GM03348 (cell line): ENCODE results near the gene NCKAP5.

Experiments
- DNase-seq: peaks from one replicate; pipeline ENCODE4 v3.0.0; 2012; ENCODE audit warnings: low spot score

NCKAP5 gene

DNA sequence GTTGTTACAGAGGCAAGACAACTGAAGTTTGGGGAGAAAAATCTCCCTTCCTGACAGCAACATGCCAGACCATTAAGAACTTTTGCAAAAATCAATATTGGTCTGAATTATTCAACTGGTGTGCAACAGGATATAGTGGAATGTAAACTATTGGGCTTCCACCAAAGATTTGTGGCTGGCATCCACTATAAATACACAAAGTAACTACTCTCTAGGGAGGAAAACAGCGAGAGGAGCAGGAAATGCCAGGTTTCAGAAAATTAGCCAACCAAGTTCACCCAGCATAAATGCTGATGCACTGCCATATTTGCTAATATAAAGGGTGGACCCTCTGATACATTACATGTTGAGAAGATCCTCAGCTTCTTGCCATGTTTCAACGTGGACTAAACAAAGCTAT, 630.6 kb downstream of the NCKAP5 start:
- DNase-seq: peak; percentile 27

DNA sequence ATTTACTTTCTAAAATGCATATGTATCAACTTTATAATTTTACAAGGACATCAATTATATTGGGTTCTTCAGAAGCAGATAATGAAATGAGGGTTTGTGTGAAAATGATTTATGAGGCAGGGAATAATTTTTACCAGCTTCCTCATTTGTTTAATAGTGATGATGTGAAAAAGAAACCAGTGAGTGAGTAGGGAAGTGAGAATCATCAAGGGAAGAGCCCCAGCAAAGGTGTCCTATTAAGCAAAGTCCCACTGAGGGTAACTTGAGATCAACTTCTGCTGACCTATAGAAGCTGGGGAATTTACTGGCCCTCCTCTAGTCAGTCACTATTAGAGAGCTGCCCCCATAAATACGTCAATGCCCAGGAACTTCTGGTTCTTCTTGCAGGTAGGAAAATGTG, 631.5 kb downstream of the NCKAP5 start:
- DNase-seq: no peak

DNA sequence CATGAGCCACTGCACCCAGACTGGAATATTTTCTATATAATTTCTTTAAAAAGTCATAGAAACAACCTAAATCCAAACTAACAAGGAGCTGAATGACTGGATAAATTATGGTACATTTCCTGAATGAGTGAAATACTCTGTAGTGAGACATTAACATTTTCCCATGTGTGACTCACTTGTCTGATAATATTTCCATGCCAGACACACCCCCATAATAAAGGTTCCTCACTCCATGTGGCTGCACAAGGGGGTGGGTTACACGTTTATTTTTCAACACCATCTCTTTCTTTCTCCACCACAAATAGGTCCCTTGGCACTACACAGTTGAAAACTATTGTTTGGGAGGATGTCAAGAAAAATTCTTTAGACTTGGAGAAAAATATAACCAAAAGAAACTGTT, 632.0 kb downstream of the NCKAP5 start:
- DNase-seq: peak; percentile 14

DNA sequence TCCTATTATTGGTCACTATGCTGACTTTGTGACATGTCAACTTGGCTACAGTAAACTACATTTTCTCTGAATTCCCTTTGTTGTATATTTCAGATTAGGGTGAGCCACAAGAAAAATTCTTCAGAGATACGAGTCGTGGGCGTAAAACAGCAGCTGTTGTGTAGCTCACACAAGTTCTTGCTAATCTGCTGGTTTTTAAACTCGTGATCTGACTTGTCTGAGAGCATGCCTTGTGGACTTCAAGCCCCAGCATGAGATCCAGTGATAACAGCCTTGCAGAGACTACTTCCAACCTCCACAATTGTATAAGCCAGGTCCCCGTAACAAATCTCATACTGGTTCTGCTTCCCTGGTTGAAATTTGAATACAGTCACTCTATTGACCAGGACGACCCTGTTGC, 638.5 kb downstream of the NCKAP5 start:
- no peak for DNase-seq

DNA sequence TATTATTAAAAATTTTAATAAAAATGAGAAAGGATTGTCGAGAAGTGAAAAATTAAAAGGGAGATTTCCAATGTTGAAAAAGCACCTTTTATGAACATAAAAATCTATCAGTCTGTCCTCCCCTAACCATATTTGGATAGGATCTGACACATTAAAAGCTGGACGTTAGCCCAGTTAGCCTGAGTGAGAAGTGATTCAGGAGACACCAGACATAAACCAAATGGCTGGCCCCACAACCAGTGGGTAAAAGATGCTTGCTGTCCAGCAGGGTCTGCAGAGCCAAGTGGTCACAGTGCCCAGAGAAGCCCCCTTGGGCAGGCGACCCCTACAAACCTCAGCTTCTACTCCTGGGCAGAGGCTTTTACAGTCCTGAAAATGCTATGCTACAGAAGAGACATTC, 644.5 kb downstream of the NCKAP5 start:
- DNase-seq: peak; percentile 30

DNA sequence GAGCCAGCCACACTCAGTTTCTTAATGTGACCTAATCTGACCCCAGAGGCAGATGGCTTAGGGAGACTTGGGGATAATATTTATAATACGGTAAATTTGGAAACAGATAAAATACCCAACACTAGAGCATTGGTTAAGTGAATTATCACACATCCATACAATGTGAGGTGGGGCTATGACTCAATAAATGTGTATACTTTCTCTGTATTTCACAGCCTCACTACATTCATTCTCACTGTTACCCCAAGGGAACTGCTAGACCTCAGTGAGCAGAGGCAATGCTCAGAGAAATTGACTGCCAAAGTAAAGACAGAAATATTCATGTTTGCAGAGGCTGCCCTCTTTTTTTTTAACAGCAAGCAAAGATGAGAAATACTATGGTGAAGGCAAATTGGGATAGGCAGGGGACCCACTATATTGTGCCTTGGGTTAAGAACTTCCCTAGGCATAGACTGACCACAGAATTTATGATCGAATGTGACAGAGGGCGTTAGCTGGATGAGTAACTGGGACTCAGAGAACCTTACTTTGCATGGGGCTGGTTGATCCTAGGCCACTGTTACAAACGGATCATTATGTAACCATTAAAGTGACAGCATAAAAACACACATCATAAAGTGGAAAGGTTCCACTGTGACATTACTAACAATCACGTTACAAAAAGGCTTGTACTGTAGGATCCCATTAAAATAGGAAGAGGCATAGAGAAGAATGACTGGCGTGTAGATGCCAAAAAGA, 652.3 kb downstream of the NCKAP5 start:
- DNase-seq: no peak

DNA sequence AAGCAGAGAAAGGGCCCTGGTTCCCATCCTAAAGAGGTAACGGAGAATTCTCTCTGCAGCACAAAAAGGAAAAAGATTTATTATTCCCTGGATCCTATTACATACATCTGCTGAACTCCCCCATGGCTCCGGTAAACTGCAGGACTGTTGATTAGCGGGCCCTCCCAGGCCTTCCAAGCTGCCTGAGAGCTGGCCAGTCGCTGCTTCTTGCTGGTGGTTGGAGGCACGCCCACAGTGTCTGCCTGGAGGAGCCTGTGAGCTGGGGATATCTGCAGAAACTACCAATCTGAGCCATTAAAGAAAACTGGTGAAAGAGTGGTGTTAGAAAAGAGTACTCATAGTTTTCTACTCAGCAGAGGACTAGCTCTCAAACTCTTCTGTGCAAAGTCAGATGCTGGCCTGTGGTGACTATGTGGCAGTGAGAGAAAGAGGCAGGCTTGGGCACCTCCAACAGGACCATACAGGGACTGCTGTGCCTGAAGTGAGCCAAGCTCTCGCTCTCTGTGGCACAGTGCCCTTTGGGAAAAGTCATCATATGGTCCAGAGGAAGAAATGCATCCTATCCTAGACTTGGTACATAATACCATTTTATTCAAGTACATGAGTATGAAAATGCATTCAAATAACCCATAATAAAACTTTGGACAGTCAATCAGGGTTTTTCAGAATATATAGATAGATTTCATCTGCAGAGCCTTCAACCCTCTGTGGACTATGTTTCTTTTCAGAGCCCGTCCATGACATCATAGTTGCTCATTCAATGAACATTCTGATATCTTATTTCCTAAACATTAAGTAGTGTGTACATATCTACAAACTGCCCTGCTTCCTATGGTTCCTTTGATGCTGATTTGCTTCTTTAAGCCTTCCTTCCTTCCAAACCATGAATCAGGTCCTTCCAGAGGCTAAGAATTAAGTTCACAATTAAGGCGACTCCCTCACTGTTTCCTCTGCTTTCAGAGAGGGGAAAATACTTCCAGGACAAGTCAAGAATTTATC, 656.2 kb downstream of the NCKAP5 start:
- no peak for DNase-seq

DNA sequence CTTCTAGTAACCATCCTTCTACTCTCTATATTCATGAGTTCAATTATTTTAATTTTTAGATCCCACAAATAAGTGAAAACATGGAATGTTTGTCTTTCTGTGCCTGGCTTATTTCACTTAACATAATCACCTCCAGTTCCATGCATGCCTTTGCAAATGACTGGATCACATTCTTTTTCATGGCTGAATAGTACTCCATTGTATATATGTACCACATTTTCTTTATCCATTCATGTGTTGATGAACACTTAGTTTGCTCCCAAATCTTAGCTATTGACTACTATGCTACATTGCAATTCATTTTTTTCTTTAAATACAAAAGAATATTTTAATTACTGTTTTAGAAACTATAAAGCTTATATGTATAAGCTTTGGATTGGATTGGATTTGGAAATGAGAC, 657.8 kb downstream of the NCKAP5 start:
- DNase-seq: no peak

DNA sequence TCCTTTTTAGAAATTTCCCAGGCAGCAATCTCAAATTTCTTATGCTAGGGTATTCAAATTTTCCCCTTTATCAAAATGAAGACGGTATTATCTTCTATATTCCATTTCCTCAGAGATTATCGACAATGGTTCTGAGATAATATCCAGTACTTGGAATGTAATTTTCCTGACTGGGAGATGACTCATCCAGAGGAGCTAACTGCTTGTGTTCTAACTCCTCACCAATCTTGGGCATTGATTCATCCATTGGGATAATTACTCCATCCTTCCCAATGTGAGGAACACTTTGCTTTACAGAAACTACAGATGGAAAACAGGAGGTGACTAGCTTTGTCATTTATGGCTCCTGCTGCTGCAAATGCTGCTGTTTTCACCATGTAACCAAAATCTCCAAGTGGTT, 658.8 kb downstream of the NCKAP5 start:
- DNase-seq: peak; percentile 12

DNA sequence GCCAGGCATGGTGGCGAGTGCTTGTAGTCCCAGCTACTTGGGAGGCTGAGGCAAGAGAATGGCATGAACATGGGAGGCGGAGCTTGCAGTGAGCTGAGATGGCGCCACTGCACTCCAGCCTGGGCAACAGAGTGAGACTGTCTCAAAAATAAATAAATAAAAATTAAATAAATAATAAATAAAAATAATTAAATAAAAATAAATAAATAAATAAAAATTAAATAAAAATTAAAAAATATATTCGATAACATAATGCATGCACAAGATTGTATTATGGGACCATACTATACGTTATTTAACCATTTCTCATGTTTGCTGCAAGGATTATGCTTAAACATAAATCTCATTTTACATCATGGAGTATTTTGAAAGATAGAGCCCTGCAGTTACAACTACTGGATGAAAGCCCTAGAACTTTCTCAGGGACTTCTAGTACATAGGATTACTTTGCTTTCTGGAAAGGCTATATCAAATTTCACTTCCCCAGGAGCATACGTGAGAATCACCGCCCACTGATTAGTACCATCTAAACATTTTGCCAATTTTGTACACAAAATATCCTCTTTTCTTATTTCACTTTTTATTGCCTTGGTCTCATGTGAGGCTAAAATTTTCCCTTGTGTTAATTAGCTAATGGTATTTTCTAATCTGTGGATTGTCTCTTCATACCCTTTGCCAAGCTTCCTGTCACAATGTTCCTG, 664.0 kb downstream of the NCKAP5 start:
- no peak for DNase-seq

DNA sequence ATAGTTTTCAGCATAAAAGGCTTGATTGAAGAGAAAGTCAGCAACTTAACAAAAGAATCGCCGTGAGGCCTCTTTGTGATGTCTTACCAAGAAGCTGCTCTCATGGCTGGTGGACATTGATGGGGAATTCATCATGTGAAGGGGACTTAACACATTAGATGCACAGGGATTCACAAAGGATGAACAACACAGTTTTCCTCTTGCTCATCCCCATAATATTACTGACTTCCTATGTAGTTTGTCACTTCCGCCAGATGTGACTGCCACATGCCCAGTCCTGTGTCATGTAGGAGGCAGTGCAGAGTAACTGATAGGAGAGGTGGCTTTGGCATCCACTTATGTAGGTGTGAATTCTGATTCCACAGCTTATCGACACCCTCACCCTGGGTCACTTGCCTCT, 665.6 kb downstream of the NCKAP5 start:
- DNase-seq: no peak

DNA sequence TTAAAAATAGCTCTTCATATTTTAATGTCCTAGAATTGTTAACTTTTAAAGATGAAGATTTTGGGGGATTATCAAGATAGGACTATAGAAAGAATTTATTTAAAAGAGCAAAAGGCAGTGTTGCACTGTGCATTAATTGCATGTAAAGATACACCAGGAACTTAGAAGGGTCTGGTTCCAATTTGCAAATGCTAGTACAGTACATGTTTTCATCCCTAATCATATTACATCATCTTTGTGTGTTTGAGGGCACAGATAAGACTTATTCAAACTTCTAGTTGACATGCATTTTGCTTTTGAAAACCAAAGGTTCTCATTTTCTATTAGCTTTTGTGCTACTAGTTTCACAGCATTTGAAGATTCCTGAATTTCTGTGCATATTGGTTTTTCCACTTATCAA, 666.6 kb downstream of the NCKAP5 start:
- no peak for DNase-seq

DNA sequence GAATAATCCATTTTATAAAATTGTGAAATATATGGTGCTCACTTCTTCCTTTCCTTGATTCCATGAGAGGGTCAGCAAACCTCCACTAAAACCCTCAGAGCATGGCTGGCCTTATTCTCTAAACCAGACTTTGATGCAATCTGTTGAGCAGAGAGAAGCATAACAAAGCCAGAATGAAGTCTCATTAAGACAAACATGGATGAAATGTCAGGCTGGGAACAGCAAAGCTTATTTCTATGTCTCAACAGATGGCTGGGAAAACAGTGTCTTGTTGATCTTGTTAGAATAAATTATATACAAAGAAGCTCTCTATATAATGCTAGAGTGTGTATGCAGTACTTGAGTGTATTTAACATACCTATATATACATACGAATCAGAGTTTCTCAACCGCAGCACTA, 671.2 kb downstream of the NCKAP5 start:
- DNase-seq: no peak

DNA sequence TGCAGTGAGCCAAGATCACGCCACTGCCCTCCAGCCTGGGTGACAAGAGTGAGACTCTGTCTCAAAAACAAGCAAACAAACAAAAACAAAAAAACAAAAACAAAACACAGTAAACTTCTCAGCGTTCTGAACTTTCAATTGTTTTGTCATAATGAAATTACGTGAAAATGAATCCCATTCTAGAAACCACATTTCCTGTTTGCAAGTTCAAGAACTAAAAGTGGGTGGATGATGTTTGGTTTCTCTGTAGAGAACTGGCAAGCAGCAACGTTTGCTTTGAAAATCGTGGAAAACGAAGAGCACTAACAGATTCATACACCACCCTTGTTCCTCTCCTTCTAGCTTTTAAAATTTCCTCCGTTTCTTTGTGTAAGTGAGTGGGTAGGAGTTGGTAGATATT, 672.2 kb downstream of the NCKAP5 start:
- no peak for DNase-seq

DNA sequence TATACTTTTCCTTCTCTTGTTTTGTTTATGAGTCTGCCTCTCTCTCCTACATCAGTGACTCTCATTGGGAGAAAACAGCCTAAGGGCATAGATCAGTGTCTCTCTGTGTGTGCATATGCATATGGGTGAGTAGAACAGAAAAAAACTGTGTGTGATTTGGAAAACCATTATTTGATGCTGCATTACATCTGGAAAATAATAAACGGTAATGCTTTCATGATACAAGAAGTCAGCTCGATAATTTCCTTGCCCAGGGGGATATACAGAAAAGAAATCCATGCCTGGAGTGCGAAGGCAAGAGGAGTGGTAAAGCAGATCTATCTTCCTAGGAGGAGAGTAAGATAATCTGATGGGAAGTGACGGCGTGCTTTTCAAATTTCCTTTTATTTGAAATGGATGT, 676.8 kb downstream of the NCKAP5 start:
- no peak for DNase-seq

DNA sequence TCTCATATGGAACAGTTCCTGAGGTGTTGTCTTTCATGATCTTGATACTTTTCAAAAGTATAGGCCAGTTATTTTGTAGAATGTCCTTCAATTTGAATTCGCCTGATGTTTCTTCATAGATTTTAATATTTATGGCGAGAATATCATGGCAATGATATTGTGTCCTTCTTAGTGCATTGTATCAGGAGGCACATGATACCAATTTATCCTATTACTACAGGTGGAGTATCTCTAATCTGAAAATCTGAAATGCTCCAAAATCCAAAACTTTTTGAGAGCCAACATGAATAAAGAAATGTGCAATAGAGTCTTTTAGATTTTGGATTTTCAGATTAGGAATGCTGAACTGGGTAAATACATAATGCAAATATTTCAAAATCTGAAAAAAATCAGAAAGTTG, 681.7 kb downstream of the NCKAP5 start:
- no peak for DNase-seq

DNA sequence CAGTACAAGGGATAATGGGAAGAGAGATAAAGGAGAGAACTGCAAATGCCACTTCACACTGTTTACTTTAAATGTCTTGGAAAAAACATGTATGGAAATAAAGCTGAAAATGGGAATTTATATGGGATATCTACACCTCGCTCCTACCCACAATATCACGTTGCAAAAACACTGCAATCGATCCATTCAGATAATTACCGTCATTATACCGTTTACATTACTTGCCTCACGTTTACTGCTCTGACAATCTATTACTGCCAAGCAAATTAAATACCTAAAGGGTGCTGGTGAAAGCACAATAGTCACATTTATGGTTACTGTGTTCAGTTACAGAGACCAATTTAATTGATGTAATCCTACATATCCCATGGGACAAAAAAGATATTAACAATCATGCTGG, 683.6 kb downstream of the NCKAP5 start:
- no peak for DNase-seq

DNA sequence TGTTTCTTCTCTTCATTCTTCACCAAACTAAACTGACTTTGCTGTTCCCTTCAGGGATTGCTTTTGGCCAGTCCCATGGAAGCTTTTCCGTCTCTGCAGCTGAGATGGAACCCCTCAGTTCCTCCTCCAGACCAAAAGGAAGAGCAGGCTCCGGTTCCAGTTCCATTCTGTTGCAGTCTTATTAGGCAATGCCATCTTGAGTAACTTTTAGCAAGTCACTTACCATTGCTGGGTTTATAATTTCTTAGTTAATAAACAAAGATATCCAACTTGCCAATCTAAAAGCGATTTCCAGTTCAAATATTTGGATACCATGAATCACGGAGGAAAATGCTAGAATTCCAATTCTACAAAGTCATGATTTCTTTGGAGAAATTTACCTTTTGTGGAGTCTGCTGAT, 684.0 kb downstream of the NCKAP5 start:
- DNase-seq: no peak

DNA sequence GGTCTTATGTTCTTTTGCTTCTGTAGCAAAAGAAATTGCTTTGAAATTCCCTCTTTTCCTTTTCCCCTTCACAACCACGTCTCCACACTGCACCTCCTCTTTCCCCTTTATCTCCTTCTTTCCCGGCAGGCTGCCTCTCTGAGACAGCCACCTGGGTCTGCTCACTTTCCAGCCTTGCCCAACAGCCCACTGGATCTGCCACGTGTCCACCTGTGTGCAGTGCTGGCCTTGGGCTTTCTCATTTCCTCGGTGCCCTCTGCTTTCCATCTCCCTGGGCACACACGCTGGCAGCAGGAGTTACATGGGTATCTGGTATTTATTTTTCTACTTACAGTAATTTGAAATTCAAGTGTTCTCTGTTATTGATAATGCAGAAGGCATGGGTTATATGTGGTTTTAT, 684.8 kb downstream of the NCKAP5 start:
- DNase-seq: no peak

DNA sequence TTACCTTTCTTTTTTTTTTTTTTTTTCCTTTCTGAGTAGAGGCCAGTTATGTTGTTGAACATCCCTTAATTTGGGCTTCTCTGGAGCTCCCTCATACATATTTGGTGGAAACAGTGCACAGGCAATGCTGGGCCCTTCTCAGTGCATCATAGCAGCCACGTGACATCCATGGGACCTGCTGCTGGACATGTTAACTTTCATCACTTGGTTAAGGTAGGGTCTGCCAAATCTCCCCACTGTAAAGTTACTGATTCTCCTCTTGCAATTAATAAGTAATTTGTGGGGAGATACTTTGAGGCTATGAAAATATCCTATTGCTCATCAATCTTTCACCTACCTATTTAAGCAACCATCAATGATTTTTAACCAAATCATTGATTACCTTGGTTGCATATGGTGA, 686.7 kb downstream of the NCKAP5 start:
- no peak for DNase-seq

DNA sequence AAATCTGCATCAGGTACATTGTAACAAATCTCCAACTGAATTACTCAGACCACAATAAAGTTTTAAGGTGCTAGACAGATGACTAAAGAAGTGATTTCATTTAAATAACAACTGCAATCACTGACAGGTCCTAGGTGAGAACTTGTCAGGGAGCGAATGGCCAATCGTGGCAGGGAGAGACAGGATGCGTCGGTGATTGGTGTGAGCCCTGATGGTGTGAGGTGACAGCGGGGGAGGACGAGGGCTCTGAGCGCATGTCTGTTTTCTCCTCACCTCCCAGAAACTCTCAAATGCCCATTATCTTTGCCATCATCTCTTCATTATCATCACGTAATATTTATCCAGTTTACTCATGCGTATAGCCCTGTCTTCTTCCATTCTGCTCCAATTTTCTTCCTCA, 690.3 kb downstream of the NCKAP5 start:
- no peak for DNase-seq

DNA sequence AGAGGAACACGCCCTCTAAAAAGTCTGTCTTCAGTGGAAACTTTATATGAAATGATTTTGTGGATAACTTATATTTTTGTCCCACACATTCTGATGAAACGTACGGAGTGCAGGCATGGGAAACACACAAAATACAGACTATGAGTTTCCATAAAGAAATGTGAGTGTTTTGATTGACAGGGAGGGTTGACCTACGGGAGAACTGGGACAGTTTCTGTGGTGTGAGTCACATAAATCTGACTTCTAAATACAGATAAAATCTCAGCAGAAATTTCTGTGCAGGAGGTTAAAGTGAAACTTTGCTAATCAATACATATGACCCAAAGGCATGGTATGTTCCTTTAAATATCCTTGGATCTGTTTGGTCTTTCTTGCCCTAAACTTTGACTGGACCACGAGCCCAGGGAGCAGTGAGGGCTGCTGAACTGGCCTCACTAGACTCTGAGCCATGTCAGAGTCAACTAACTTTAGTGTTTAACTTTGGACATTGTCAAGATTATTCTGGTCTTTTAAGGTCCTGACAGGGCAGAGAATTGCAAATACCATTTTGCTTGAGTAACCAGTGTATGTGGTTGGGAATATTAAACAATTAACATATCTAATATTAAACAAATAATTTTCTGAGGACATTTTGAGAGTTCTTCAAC, 691.4 kb downstream of the NCKAP5 start:
- no peak for DNase-seq
